Uterus (tissue), 4 donors: ENCODE measurements around the gene GPT2. TPM values are rescaled to one million over a fixed set of nuclear protein-coding genes. Genes with fewer than 3 reads are reported as not detected.
"Not testable (repeated sequence)": the region's sequence is repeated elsewhere in the genome, so short reads cannot be mapped to it uniquely, and the experiment has no call there.

ENCODE experiments used
- DNase-seq, 2 donors: peaks; one replicate each; pipeline ENCODE4 v3.0.0-alpha.2; 2019 to 2020
- H3K27ac ChIP-seq, 2 donors: fragments of 200-600 bp; sonication (generic); 1 replicate in 1 of 2; 2 replicates in 1 of 2; pipeline ENCODE4 v1.5.1; 2016 to 2018
- H3K27me3 ChIP-seq, 2 donors: fragments of 200-600 bp; sonication (generic); one replicate each; pipeline ENCODE4 v1.5.1; 2018 to 2019; ENCODE audit warnings: control low read depth in 1 of 2
- H3K36me3 ChIP-seq, 2 donors: fragments of 200-600 bp; sonication (generic); one replicate each; pipeline ENCODE4 v1.5.1; 2019; ENCODE audit warnings: control low read depth in 1 of 2
- H3K4me1 ChIP-seq, 2 donors: fragments of 200-600 bp; sonication (generic); one replicate each; pipeline ENCODE4 v1.5.1; 2018 to 2019; ENCODE audit warnings: control low read depth in 1 of 2
- H3K4me3 ChIP-seq, 2 donors: fragments of 200-600 bp; sonication (generic); 1 replicate in 1 of 2; 2 replicates in 1 of 2; pipeline ENCODE4 v1.5.1; 2018 to 2019; ENCODE audit warnings: mild to moderate bottlenecking in 1 of 2
- H3K9me3 ChIP-seq, 2 donors: fragments of 200-600 bp; sonication (generic); one replicate each; pipeline ENCODE4 v1.5.1; 2019; ENCODE audit warnings: control low read depth in 1 of 2
- POLR2A ChIP-seq, 2 donors: fragments of 450-650 bp; IDR thresholded peaks; one replicate each; pipeline ENCODE4 v1.6.1; 2016; ENCODE audit warnings: antibody characterized with exemption in 2 of 2, mild to moderate bottlenecking in 1 of 2, moderate library complexity in 1 of 2
- intact Hi-C: fragments of 100-400 bp; cut with DNase I; formaldehyde crosslinking; loops from one replicate; pipeline ENCODE4 v1.15.1; 2023; ENCODE audit warnings: low total_unique reads
- total RNA-seq, 4 donors: library from RNA; depleted of rRNA in 3 of 4; stranded (reverse); fragments of >200 nt in 3 of 4; gene quantifications; one replicate each; pipeline versions ENCODE4 v1.1.0 to v1.2.4, GENCODE V29; 2014 to 2023
- TF ChIP-seq, protein P1 (sequence below), 4 experiments: fragments of 200-600 bp in 2 of 4; fragments of 450-650 bp in 2 of 4; sonication (generic) in 2 of 4; IDR thresholded peaks; one replicate each; pipeline ENCODE4 v1.5.1; 2016 to 2019; ENCODE audit warnings: antibody characterized with exemption in 4 of 4, mild to moderate bottlenecking in 2 of 4, moderate library complexity in 1 of 4
- donor health status: DM: yes; HTN: yes; CAD: no.

GPT2 gene
- total RNA-seq, 4 donors from 2014 or later = 1.5 to 11.0 (median 4.4) TPM; not detected in 1

DNA sequence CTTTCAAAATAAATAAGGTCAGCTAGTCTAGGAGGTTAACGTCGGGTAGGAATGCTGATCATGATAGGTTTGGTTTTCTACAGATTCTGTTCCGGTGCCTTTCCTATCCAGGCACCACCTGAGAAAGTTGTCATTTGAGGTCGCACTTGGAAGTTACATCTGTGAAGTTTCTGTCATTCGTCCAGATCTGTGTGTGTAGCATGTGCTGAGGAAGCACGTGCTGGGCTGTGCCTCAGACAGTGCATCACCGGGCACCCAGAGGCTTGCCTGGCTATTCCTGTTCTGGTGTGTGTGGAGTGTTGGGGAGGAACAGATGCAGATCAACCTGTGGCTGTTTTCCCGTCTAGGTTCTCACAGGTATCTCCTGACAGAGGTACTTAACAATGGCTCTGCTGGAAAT, 46.7 kb downstream of the GPT2 start:
- H3K27ac ChIP-seq = no peak overlapping the region
- H3K4me1 ChIP-seq = no peaks in the 10 kb centered on the region
- no peaks in the 10 kb centered on the region for H3K36me3 ChIP-seq
- no peaks in the 10 kb centered on the region for H3K27me3 ChIP-seq
- TF ChIP-seq POLR2A (IDR thresholded peaks at IDR 0.05) = no peak
- TF ChIP-seq, protein P1, sequence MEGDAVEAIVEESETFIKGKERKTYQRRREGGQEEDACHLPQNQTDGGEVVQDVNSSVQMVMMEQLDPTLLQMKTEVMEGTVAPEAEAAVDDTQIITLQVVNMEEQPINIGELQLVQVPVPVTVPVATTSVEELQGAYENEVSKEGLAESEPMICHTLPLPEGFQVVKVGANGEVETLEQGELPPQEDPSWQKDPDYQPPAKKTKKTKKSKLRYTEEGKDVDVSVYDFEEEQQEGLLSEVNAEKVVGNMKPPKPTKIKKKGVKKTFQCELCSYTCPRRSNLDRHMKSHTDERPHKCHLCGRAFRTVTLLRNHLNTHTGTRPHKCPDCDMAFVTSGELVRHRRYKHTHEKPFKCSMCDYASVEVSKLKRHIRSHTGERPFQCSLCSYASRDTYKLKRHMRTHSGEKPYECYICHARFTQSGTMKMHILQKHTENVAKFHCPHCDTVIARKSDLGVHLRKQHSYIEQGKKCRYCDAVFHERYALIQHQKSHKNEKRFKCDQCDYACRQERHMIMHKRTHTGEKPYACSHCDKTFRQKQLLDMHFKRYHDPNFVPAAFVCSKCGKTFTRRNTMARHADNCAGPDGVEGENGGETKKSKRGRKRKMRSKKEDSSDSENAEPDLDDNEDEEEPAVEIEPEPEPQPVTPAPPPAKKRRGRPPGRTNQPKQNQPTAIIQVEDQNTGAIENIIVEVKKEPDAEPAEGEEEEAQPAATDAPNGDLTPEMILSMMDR (IDR thresholded peaks at IDR 0.05) = no peak
- no peak for DNase-seq
- no peaks in the 10 kb centered on the region for H3K9me3 ChIP-seq
- intact Hi-C loops = no loop called here
- no peak overlapping the region for H3K4me3 ChIP-seq

DNA sequence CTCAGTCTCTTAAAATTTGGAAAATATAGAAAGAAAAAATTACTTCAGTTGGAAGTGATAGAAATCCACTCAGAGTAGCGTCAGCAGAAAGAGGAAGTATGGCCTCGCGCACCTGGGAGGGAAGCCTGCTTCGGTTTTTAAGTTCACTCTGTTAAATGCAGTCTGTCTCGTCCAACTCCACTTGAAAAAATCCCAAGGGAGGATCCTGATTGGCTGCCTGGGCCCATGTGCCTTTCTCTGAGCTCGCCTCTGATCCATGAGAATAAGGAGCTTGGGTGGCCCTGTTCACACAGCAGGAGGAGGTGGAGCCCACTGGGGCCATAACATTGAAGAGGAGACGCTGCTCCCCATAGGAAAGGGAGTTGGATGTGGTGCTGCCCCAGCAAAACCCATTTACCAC, 48.6 kb downstream of the GPT2 start:
- TF ChIP-seq, protein P1 (IDR thresholded peaks at IDR 0.05) = no peak

DNA sequence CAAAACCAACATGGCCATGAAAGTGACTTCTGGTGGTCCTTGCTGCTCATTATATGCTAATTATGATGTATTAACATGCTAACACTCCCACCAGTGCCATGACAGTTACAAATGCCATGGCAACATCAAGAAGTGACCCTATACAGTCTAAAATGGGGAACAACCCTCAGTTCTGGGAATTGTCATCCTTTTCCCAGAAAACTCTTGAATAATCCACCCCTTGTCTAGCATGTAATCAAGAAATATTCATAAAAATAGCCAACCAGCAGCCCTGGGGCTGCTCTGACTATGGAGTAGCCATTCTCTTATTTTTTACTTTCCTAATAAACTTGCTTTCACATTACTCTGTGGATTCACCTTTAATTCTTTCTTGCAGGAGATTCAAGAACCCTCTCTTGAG, 53.4 kb downstream of the GPT2 start:
- intact Hi-C loops = no loop called here
- H3K4me1 ChIP-seq = no peaks in the 10 kb centered on the region
- H3K4me3 ChIP-seq = no peak overlapping the region
- DNase-seq = no peak
- no peaks in the 10 kb centered on the region for H3K27me3 ChIP-seq
- no peak for TF ChIP-seq POLR2A (IDR thresholded peaks at IDR 0.05)
- TF ChIP-seq, protein P1 (IDR thresholded peaks at IDR 0.05) = no peak
- H3K9me3 ChIP-seq = no peaks in the 10 kb centered on the region
- H3K36me3 ChIP-seq = no peaks in the 10 kb centered on the region
- H3K27ac ChIP-seq = no peak overlapping the region

More for the DNA sequence above, 48.6 kb downstream of the GPT2 start:
- H3K9me3 ChIP-seq = no peaks in the 10 kb centered on the region
- no peaks in the 10 kb centered on the region for H3K4me1 ChIP-seq
- H3K4me3 ChIP-seq = no peak overlapping the region
- H3K27ac ChIP-seq = no peak overlapping the region
- no peaks in the 10 kb centered on the region for H3K36me3 ChIP-seq
- intact Hi-C loops = no loop called here
- no peak for DNase-seq
- no peaks in the 10 kb centered on the region for H3K27me3 ChIP-seq

DNA sequence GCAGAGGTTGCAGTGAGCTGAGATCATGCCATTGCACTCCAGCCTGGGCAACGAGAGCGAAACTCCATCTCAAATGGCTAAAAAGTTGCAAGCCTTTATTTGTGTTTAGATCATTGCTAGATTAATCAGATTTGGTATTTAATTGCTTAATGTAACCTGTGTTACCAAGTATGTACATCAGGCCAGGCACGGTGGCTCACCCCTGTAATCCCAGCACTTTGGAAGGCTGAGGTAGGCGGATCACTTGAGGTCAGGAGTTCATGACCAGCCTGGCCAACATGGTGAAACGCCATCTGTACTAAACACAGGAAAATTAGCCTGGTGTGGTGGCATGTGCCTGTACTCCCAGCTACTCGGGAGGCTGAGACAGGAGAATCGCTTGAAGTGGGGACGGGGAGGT, 60.6 kb downstream of the GPT2 start:
- DNase-seq, H3K4me1 ChIP-seq: not testable (repeated sequence)

DNA sequence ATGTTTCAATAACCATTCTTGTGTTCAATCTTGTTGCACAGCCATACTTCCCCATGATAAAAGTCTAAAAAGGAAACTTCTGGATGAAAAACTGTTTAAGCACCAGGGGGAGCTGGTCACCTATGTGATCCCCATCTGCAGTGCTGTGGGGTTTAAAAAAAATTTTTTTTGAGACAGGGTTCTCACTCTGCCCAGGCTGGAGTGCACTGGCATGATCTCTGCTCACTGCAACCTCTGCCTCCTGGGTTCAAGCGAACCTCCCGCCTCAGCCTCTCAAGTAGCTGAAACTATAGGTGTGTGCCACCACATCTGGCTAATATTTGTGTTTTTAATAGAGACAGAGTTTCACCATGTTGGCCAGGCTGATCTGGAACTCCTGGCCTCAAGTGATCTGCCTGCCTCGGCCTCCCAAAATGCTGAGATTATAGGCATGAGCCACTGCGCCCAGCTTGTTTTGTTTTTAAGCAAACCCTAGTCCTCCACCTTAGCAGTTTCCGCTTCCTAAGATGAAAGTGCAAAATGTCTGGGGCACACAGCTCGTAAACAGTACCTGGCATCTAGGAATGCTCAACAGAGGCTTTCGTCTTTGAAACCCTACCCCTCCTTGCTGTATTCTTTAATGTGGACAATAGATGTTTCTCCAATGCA, 63.9 kb downstream of the GPT2 start:
- H3K27ac ChIP-seq = no peak overlapping the region
- no peaks in the 10 kb centered on the region for H3K36me3 ChIP-seq
- no peaks in the 10 kb centered on the region for H3K9me3 ChIP-seq
- H3K4me1 ChIP-seq = no peaks in the 10 kb centered on the region
- H3K4me3 ChIP-seq = no peak overlapping the region
- no peaks in the 10 kb centered on the region for H3K27me3 ChIP-seq
- no peak for TF ChIP-seq POLR2A (IDR thresholded peaks at IDR 0.05)
- TF ChIP-seq, protein P1 (IDR thresholded peaks at IDR 0.05) = peak in 3 of 4 experiments; percentile 23 to 40 (median 24)
- no peak for DNase-seq
- intact Hi-C loops = no loop called here

More for the DNA sequence above, 60.6 kb downstream of the GPT2 start:
- H3K9me3 ChIP-seq, H3K27me3 ChIP-seq, H3K4me3 ChIP-seq, H3K27ac ChIP-seq, intact Hi-C loops, H3K36me3 ChIP-seq: not testable (repeated sequence)
